Activated naive CD4-positive, alpha-beta T cell treated with anti-CD3 and anti-CD28 coated beads for 36 hours (primary cell): ENCODE data around the gene SLC12A5. TPM values are rescaled to one million over a fixed set of nuclear protein-coding genes. Genes with fewer than 3 reads are reported as not detected.

Experiments
- CTCF ChIA-PET: fragments of 350-600 bp; sonication (Branson Sonifier 250); formaldehyde crosslinking; loops from one replicate; lab custom pipeline; 2021; ENCODE audit warnings: antibody characterized with exemption; lab: Charles Lee
- DNase-seq: peaks from one replicate; pipeline ENCODE4 v3.0.0-alpha.2; 2020
- H3K27ac Mint-ChIP-seq: one replicate; pipeline ENCODE4 v1.8.0; 2021; ENCODE audit warnings: mild to moderate bottlenecking, mixed read lengths
- H3K27me3 Mint-ChIP-seq: one replicate; pipeline ENCODE4 v1.8.0; 2021; ENCODE audit warnings: low read depth, mixed read lengths
- H3K36me3 Mint-ChIP-seq: one replicate; pipeline ENCODE4 v1.8.0; 2021; ENCODE audit warnings: low read depth, mixed read lengths
- H3K4me1 Mint-ChIP-seq: one replicate; pipeline ENCODE4 v1.8.0; 2021; ENCODE audit warnings: low read depth, mixed read lengths
- H3K4me3 Mint-ChIP-seq: one replicate; pipeline ENCODE4 v1.8.0; 2021; ENCODE audit warnings: mild to moderate bottlenecking, moderate library complexity, mixed read lengths
- H3K9me3 Mint-ChIP-seq: one replicate; pipeline ENCODE4 v1.8.0; 2021; ENCODE audit warnings: mixed read lengths
- intact Hi-C: fragments of 100-400 bp; cut with micrococcal nuclease; formaldehyde crosslinking; loops from one replicate; pipeline ENCODE4 v1.15.1; 2023
- total RNA-seq, 2 experiments: library from RNA; stranded (reverse); gene quantifications; one replicate each; pipeline ENCODE4 v1.2.3, GENCODE V29; 2021

SLC12A5 gene
- total RNA-seq, 2 experiments from 2014 or later: not detected

DNA sequence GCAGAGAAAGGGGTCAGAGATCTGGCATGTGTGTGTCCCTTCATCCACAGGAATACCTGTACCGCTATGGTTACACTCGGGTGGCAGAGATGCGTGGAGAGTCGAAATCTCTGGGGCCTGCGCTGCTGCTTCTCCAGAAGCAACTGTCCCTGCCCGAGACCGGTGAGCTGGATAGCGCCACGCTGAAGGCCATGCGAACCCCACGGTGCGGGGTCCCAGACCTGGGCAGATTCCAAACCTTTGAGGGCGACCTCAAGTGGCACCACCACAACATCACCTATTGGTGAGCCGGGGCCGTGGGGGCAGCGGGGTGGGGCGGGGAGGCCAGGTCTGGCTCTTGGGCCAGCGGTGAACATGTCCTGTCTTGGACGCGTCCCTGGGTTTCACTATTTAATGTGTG lies 19.2 kb upstream of the SLC12A5 start:
- DNase-seq: no peak
- intact Hi-C loops: loop anchor here (5.0 to 10.0 kb wide), 3 partner anchors 78 to 675 kb away; partner anchors contain the start of genes CDH22, PCIF1 and TP53RK
- Mint-ChIP-seq H3K36me3 (no peaks in the 10 kb centered on the region), H3K27me3 (peaks cover 44% of the 10 kb centered on the region), H3K4me1 (peaks cover 66% of the 10 kb centered on the region), H3K9me3 (no peaks in the 10 kb centered on the region), H3K4me3 (no peak overlapping the region), H3K27ac (no peak overlapping the region)
- CTCF ChIA-PET: interaction anchor here (0.6 to 1.1 kb wide), 4 partner anchors 14 to 142 kb away, joined by 3 read pairs; no protein-coding TSS in a partner anchor

DNA sequence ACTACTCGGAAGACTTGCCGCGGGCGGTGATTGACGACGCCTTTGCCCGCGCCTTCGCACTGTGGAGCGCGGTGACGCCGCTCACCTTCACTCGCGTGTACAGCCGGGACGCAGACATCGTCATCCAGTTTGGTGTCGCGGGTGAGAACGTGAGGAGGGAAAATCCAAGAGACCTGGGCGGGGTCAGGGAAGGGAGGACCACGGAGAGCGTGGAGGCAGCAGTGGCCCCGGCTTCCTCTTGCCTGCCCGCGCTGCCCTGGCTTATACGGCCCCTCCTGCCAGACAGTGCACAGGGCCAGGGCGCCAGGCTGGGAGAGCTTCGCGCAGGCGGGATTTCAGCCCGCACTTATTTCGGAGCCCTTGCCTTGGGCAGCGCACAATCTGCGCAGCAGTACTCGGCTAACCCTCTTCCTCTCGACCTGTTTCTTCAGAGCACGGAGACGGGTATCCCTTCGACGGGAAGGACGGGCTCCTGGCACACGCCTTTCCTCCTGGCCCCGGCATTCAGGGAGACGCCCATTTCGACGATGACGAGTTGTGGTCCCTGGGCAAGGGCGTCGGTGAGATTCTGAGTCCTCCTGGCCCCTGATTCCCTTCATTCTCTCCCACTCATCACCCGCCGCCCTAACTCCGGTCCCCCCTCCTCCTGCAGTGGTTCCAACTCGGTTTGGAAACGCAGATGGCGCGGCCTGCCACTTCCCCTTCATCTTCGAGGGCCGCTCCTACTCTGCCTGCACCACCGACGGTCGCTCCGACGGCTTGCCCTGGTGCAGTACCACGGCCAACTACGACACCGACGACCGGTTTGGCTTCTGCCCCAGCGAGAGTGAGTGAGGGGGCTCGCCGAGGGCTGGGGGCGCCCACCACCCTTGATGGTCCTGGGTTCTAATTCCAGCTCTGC lies 18.3 kb upstream of the SLC12A5 start:
- Mint-ChIP-seq H3K27me3 (peaks cover 44% of the 10 kb centered on the region), H3K9me3 (no peaks in the 10 kb centered on the region), H3K36me3 (no peaks in the 10 kb centered on the region), H3K4me3 (peak overlapping the region; percentile 44), H3K27ac (no peak overlapping the region), H3K4me1 (peaks cover 58% of the 10 kb centered on the region)
- peak; percentile 69 for DNase-seq
- CTCF ChIA-PET: interaction anchor here (1.0 to 5.0 kb wide), 4 partner anchors 10 to 28 kb away, joined by 3 to 101 read pairs (median 41); no protein-coding TSS in a partner anchor
- intact Hi-C loops: loop anchor here (5.0 to 10.0 kb wide), 3 partner anchors 78 to 674 kb away; partner anchors contain the start of genes CDH22, PCIF1 and TP53RK

DNA sequence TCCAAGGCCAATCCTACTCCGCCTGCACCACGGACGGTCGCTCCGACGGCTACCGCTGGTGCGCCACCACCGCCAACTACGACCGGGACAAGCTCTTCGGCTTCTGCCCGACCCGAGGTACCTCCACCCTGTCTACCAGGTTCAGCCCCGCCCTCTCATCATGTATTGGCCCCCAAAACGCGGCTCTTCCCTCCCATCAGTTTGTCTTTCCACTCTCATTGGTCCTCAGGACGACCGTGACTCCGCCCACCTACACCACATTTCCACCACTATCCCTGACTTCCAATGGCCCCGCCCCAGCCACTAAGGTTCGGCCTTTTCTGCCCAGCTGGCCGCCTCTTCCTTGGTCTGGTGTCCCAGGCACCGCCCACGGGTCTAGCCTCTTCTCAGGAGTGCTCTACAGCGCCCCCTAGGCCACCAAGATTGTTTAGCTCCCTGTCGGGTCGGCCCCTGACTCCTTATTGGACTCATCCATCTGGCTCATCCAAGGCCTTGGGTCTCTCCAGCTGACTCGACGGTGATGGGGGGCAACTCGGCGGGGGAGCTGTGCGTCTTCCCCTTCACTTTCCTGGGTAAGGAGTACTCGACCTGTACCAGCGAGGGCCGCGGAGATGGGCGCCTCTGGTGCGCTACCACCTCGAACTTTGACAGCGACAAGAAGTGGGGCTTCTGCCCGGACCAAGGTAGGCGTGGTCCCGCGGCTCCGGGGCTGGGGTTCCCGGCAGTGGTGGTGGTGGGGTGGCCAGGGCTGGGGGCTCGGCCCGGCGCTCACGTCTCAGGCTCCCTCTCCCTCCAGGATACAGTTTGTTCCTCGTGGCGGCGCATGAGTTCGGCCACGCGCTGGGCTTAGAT lies 17.2 kb upstream of the SLC12A5 start:
- no peaks in the 10 kb centered on the region for H3K36me3 Mint-ChIP-seq
- DNase-seq: peak; percentile 76
- intact Hi-C loops: loop anchor here (5.0 to 10.0 kb wide), 3 partner anchors 80 to 673 kb away; partner anchors contain the start of genes CDH22, PCIF1 and TP53RK
- CTCF ChIA-PET: interaction anchor here (0.6 to 5.0 kb wide), 10 partner anchors 9 to 213 kb away, joined by 3 to 101 read pairs (median 4); no protein-coding TSS in a partner anchor
- no peak overlapping the region for H3K27ac Mint-ChIP-seq
- no peaks in the 10 kb centered on the region for H3K9me3 Mint-ChIP-seq
- H3K4me3 Mint-ChIP-seq: peak overlapping the region; percentile 22
- peaks cover 44% of the 10 kb centered on the region for H3K27me3 Mint-ChIP-seq
- peaks cover 53% of the 10 kb centered on the region for H3K4me1 Mint-ChIP-seq

DNA sequence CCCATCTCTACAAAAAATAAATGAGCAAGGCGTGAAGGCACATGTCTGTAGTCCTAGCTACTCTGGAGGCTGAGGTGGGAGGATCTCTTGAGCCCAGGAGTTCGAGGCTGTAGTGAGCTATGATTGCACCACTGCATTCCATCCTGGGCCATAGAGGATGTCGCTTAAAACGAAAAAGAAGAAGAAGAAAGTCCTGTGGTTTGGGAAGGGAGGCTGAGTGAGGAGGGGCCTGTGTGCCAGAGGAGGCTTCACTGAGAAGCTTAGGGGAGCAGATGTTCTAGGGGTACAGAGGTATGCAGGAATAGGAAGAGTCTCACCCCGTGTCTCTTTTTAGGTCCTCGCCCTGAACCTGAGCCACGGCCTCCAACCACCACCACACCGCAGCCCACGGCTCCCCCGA lies 16.1 kb upstream of the SLC12A5 start:
- H3K4me1 Mint-ChIP-seq: peaks cover 47% of the 10 kb centered on the region

DNA sequence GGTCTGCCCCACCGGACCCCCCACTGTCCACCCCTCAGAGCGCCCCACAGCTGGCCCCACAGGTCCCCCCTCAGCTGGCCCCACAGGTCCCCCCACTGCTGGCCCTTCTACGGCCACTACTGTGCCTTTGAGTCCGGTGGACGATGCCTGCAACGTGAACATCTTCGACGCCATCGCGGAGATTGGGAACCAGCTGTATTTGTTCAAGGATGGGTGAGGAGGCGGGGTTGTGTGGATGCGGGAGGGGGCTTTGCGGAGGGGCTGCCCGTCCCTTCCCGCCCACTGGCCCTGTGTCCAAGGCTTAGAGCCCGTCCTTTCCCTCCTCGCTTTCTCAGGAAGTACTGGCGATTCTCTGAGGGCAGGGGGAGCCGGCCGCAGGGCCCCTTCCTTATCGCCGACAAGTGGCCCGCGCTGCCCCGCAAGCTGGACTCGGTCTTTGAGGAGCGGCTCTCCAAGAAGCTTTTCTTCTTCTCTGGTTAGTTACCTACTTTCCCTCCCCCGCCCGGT lies 15.6 kb upstream of the SLC12A5 start:
- H3K9me3 Mint-ChIP-seq: no peaks in the 10 kb centered on the region
- no peak overlapping the region for H3K27ac Mint-ChIP-seq
- H3K4me3 Mint-ChIP-seq: peak overlapping the region; percentile 22
- H3K36me3 Mint-ChIP-seq: no peaks in the 10 kb centered on the region
- H3K27me3 Mint-ChIP-seq: peaks cover 44% of the 10 kb centered on the region
- CTCF ChIA-PET: interaction anchor here (0.5 to 5.0 kb wide), 27 partner anchors 8 to 1433 kb away, joined by 3 to 101 read pairs (median 4); partner anchors contain the start of genes CD40, SLC12A5 and ZNF335
- no peak for DNase-seq
- peaks cover 42% of the 10 kb centered on the region for H3K4me1 Mint-ChIP-seq
- intact Hi-C loops: loop anchor here (1.0 to 10.0 kb wide), 4 partner anchors 26 to 671 kb away; partner anchors contain the start of genes CDH22, PCIF1 and TP53RK

More for the DNA sequence above, 16.1 kb upstream of the SLC12A5 start:
- Mint-ChIP-seq H3K4me3 (peak overlapping the region; percentile 22), H3K27ac (no peak overlapping the region), H3K27me3 (peaks cover 44% of the 10 kb centered on the region), H3K9me3 (no peaks in the 10 kb centered on the region), H3K36me3 (no peaks in the 10 kb centered on the region)
- CTCF ChIA-PET: interaction anchor here (0.5 to 5.0 kb wide), 23 partner anchors 8 to 219 kb away, joined by 3 to 101 read pairs (median 4); partner anchors contain the start of genes CD40, SLC12A5 and ZNF335
- intact Hi-C loops: loop anchor here (1.0 to 10.0 kb wide), 4 partner anchors 26 to 672 kb away; partner anchors contain the start of genes CDH22, PCIF1 and TP53RK
- DNase-seq: no peak

DNA sequence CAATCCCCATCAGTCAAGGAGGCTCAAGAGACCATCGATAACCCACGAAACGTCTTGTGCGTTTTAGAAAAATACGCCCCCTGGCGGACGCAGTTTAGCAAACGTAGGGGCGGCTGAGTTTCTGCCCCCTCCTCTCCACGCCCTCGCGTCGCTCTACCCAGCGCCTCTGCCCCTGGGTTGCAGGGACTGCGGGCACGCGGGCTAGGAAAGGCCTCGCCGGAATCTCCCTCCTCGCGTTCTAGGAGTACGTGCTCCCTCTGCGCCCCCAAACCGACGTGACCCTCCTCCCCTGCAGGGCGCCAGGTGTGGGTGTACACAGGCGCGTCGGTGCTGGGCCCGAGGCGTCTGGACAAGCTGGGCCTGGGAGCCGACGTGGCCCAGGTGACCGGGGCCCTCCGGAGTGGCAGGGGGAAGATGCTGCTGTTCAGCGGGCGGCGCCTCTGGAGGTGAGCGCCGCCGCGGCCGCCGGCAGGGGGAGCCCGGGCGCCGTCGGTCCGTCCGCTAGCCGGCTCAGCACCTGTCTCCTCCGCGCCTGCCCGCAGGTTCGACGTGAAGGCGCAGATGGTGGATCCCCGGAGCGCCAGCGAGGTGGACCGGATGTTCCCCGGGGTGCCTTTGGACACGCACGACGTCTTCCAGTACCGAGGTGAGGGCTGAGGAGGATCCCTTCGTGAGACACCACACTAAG lies 15.0 kb upstream of the SLC12A5 start:
- Mint-ChIP-seq H3K27ac (no peak overlapping the region), H3K4me3 (no peak overlapping the region), H3K9me3 (no peaks in the 10 kb centered on the region), H3K27me3 (peaks cover 42% of the 10 kb centered on the region), H3K4me1 (peaks cover 36% of the 10 kb centered on the region), H3K36me3 (no peaks in the 10 kb centered on the region)
- peak; percentile 71 for DNase-seq
- CTCF ChIA-PET: interaction anchor here (0.6 to 5.0 kb wide), 37 partner anchors 8 to 1433 kb away, joined by 3 to 101 read pairs (median 4); partner anchors contain the start of genes CD40, SLC12A5 and ZNF335
- intact Hi-C loops: loop anchor here (1.0 to 10.0 kb wide), 6 partner anchors 27 to 671 kb away; partner anchors contain the start of genes CDH22, NCOA5, PCIF1 and TP53RK

DNA sequence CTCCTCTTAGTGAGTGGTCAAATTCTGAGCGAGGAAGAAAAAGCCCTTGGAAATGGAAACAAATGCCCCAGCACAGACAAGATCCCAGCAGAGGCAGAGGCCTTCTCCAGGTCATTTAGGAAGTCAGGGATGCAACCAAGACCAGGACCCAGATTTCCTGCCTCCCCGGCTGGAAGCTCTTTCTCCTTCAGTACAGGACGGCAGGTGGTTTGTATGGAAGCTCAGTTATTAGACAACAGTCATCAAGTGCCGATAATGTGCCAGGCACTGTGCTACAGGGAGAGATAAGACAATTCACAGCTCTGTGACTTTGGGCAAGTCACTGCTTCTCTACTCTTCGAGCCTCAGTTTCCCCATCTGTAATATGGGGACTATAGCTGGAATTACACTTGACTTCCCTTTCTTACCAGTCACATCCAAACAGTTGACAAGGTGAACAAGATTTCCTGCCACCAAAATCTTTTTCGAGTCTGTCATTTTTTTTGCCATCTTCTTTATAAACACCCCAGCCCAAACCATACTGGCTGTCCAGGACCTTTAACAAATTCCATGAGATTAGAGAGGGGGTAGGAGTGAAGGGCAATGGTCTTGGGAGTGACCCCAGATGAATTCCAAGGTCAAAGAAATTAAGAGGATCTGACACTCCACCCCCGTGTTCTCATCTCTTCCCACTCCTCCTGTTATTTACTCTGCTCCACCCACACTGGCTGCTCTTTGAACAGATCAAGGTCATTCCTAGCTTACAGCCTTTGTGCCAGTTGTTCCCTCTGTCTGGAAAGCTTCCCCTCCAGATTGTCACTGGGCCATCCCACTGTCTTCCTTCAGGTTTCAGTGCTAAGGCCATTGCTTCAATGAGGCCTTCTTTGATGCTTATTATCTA lies 14.3 kb upstream of the SLC12A5 start:
- Mint-ChIP-seq H3K27ac (no peak overlapping the region), H3K27me3 (peaks cover 34% of the 10 kb centered on the region), H3K4me3 (no peak overlapping the region), H3K9me3 (no peaks in the 10 kb centered on the region), H3K36me3 (no peaks in the 10 kb centered on the region), H3K4me1 (peaks cover 29% of the 10 kb centered on the region)
- intact Hi-C loops: loop anchor here (1.0 to 10.0 kb wide), 5 partner anchors 75 to 670 kb away; partner anchors contain the start of genes CDH22, NCOA5, PCIF1 and TP53RK
- DNase-seq: no peak
- CTCF ChIA-PET: interaction anchor here (0.6 to 5.0 kb wide), 29 partner anchors 8 to 392 kb away, joined by 3 to 101 read pairs (median 4); partner anchors contain the start of genes CD40, SLC12A5 and ZNF335

DNA sequence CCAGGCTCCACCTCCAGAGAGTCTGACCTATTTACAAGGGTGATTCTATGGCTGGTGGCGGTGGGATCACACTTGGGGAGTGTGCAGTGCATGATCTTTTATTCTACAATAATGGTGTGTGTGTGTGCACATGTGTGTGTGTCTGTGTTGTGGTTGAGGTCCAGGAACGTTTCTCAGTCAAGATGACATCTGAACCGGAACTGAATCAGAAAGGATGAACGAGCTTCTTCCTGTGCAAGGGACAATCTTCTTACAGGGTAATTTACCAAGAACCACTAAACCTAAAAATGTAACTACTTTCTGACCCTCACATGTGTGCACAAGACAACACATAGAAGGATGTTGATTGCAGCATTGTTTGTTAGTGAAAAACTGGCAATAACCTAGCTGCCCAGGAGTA lies 11.7 kb upstream of the SLC12A5 start:
- CTCF ChIA-PET: interaction anchor here (0.6 to 1.6 kb wide), 3 partner anchors 31 to 175 kb away, joined by 5 to 6 read pairs (median 5); no protein-coding TSS in a partner anchor
- Mint-ChIP-seq H3K36me3 (no peaks in the 10 kb centered on the region), H3K27me3 (peaks cover 20% of the 10 kb centered on the region), H3K4me1 (peaks cover 15% of the 10 kb centered on the region), H3K9me3 (no peaks in the 10 kb centered on the region), H3K27ac (no peak overlapping the region), H3K4me3 (no peak overlapping the region)
- DNase-seq: no peak
- intact Hi-C loops: loop anchor here (10.0 kb wide), 1 partner anchor 668 kb away; the partner anchor contains the start of gene TP53RK

DNA sequence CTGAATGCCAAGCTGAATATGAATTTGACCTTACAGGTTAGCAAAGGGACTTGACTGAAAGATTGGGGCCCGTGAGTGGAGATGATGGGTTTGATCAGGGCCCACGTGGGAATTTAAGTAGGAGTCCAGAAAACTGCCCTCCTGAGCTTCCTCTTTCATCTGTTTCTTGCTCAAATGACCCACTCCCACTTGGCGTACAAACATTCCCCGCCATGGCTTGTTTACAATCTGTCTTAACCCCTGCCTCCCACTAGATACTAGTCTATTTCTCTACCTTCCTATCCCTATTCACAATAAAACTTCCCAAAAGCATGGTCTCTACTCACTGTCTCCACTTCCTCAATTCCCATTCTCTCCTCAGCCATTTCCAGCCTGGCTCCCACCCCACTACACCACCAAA lies 10.9 kb upstream of the SLC12A5 start:
- no peaks in the 10 kb centered on the region for H3K9me3 Mint-ChIP-seq
- DNase-seq: no peak
- no peak overlapping the region for H3K27ac Mint-ChIP-seq
- no peaks in the 10 kb centered on the region for H3K36me3 Mint-ChIP-seq
- CTCF ChIA-PET: interaction anchor here (1.3 to 1.6 kb wide), 2 partner anchors 31 to 48 kb away, joined by 5 to 6 read pairs; no protein-coding TSS in a partner anchor
- H3K4me1 Mint-ChIP-seq: peaks cover 9% of the 10 kb centered on the region
- intact Hi-C loops: loop anchor here (10.0 kb wide), 1 partner anchor 667 kb away; the partner anchor contains the start of gene TP53RK
- peaks cover 16% of the 10 kb centered on the region for H3K27me3 Mint-ChIP-seq
- no peak overlapping the region for H3K4me3 Mint-ChIP-seq

DNA sequence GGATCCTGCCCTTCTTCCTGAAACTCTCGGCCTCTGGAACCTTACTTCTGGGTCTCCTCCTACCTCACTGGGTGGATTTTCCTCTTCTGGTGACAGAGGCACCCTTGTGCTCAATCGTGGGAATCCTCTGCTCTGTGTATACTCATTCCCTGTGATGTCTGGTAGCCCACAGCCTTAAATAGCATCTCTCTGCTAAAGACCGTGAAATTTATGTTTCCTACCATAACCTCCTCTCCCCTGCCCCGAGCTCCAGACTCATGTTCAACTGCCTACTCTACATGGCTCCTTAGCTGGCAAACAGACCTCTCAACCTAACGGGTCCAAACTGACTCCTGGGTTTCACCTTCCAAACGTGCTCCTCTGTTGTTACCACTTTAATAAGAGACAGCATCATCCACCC lies 10.4 kb upstream of the SLC12A5 start:
- Mint-ChIP-seq H3K4me1 (peaks cover 11% of the 10 kb centered on the region), H3K9me3 (no peaks in the 10 kb centered on the region), H3K27ac (no peak overlapping the region), H3K27me3 (peaks cover 19% of the 10 kb centered on the region), H3K36me3 (no peaks in the 10 kb centered on the region), H3K4me3 (no peak overlapping the region)
- intact Hi-C loops: loop anchor here (10.0 kb wide), 1 partner anchor 666 kb away; the partner anchor contains the start of gene TP53RK
- CTCF ChIA-PET: interaction anchor here (1.6 kb wide), 1 partner anchor 49 kb away, joined by 6 read pairs; no protein-coding TSS in a partner anchor
- no peak for DNase-seq
